IMR-90 (cell line): ENCODE results near the gene DCAF15.

Experiments
- CTCF ChIP-seq: conservative IDR thresholded peaks from 2 replicates; pipeline ENCODE4 v1.5.1; 2012; ENCODE audit warnings: mild to moderate bottlenecking, low read depth, low read length, improper control_type of control experiment
- MAFK ChIP-seq: IDR thresholded peaks from 2 replicates; pipeline ENCODE4 v1.6.1; 2012; ENCODE audit warnings: low read depth, low read length, improper control_type of control experiment
- RFX5 ChIP-seq: IDR thresholded peaks from 2 replicates; pipeline ENCODE4 v1.8.0; 2012; ENCODE audit warnings: low read depth, mild to moderate bottlenecking, low read length, moderate library complexity

GRCh38 chr19:13920940-13921747 is 31.2 kb upstream of the DCAF15 start:
- TF ChIP-seq CTCF (no peak), MAFK (no peak), RFX5 (no peak)
